ENCODE measurements around the gene GNAQ.

The GNAQ gene

GRCh38 chr9:77975036-77975435 lies 56.6 kb downstream of the GNAQ start:
- DNase-seq (ENCODE audit: low read depth in 2 of 2, low spot score in 1 of 2), result no peak

GRCh38 chr9:77974434-77974833 lies 57.2 kb downstream of the GNAQ start:
- no peak for DNase-seq (ENCODE audit: low read depth in 2 of 2, low spot score in 1 of 2)

GRCh38 chr9:77969083-77969482 lies 62.5 kb downstream of the GNAQ start:
- DNase-seq (ENCODE audit: low read depth in 2 of 2, low spot score in 1 of 2), result no peak

GRCh38 chr9:77968506-77968905 lies 63.1 kb downstream of the GNAQ start:
- no peak for DNase-seq (ENCODE audit: low read depth in 2 of 2, low spot score in 1 of 2)

GRCh38 chr9:77966718-77967117 lies 64.9 kb downstream of the GNAQ start:
- DNase-seq (ENCODE audit: low read depth in 2 of 2, low spot score in 1 of 2), result no peak

- DNase-seq (ENCODE audit: low read depth in 2 of 2, low spot score in 1 of 2), result no peak
Measured at GRCh38 chr9:77965445-77966123, 66.0 kb downstream of the GNAQ start.

GRCh38 chr9:77964258-77964657 lies 67.4 kb downstream of the GNAQ start:
- no peak for DNase-seq (ENCODE audit: low read depth in 2 of 2, low spot score in 1 of 2)

- DNase-seq (ENCODE audit: low read depth in 2 of 2, low spot score in 1 of 2), result no peak
Measured at GRCh38 chr9:77961541-77961940, 70.1 kb downstream of the GNAQ start.

- no peak for DNase-seq (ENCODE audit: low read depth in 2 of 2, low spot score in 1 of 2)
Measured at GRCh38 chr9:77960356-77961153, 71.1 kb downstream of the GNAQ start.

- no peak for DNase-seq (ENCODE audit: low read depth in 2 of 2, low spot score in 1 of 2)
Measured at GRCh38 chr9:77959803-77960202, 71.8 kb downstream of the GNAQ start.

GRCh38 chr9:77957652-77958051 lies 74.0 kb downstream of the GNAQ start:
- DNase-seq (ENCODE audit: low read depth in 2 of 2, low spot score in 1 of 2), result no peak

GRCh38 chr9:77956555-77956954 lies 75.1 kb downstream of the GNAQ start:
- no peak for DNase-seq (ENCODE audit: low read depth in 2 of 2, low spot score in 1 of 2)

GRCh38 chr9:77954666-77955015 lies 77.0 kb downstream of the GNAQ start:
- no peak for DNase-seq (ENCODE audit: low read depth in 2 of 2, low spot score in 1 of 2)

GRCh38 chr9:77954013-77954665 lies 77.5 kb downstream of the GNAQ start:
- DNase-seq (ENCODE audit: low read depth in 2 of 2, low spot score in 1 of 2), result no peak

GRCh38 chr9:77953590-77953989 lies 78.0 kb downstream of the GNAQ start:
- no peak for DNase-seq (ENCODE audit: low read depth in 2 of 2, low spot score in 1 of 2)

- DNase-seq (ENCODE audit: low read depth in 2 of 2, low spot score in 1 of 2), result no peak
Measured at GRCh38 chr9:77952635-77953328, 78.8 kb downstream of the GNAQ start.

- no peak for DNase-seq (ENCODE audit: low read depth in 2 of 2, low spot score in 1 of 2)
Measured at GRCh38 chr9:77951369-77951768, 80.2 kb downstream of the GNAQ start.

- DNase-seq (ENCODE audit: low read depth in 2 of 2, low spot score in 1 of 2), result no peak
Measured at GRCh38 chr9:77949751-77950436, 81.7 kb downstream of the GNAQ start.

- DNase-seq (ENCODE audit: low read depth in 2 of 2, low spot score in 1 of 2), result no peak
Measured at GRCh38 chr9:77947651-77948050, 84.0 kb downstream of the GNAQ start.

- no peak for DNase-seq (ENCODE audit: low read depth in 2 of 2, low spot score in 1 of 2)
Measured at GRCh38 chr9:77946969-77947620, 84.5 kb downstream of the GNAQ start.

GRCh38 chr9:77946296-77946695 lies 85.3 kb downstream of the GNAQ start:
- no peak for DNase-seq (ENCODE audit: low read depth in 2 of 2, low spot score in 1 of 2)
